Loucy (cell line): ENCODE data around the gene MBNL1.
"Not testable (repeated sequence)": the region's sequence is repeated elsewhere in the genome, so short reads cannot be mapped to it uniquely, and the experiment has no call there.

Source experiments
- H2AFZ ChIP-seq: fragments of 200-600 bp; sonication (generic); 2 replicates; pipeline ENCODE4 v1.6.0; 2016; ENCODE audit warnings: antibody characterized with exemption, mild to moderate bottlenecking, low read length, moderate library complexity
- H3F3A ChIP-seq: fragments of 200-600 bp; 2 replicates; pipeline ENCODE4 v1.6.0; 2016; ENCODE audit warnings: antibody characterized with exemption, low read depth, mild to moderate bottlenecking
- H3K27me3 ChIP-seq: fragments of 200-600 bp; sonication (generic); 2 replicates; pipeline ENCODE4 v1.6.1; 2014; ENCODE audit warnings: low read length, mild to moderate bottlenecking; ENCODE audit not compliant: insufficient read depth, poor library complexity, severe bottlenecking
- H3K36me3 ChIP-seq: fragments of 200-600 bp; sonication (generic); 2 replicates; pipeline ENCODE4 v1.6.1; 2016; ENCODE audit warnings: low read length; ENCODE audit not compliant: insufficient read depth
- H3K4me1 ChIP-seq: fragments of 200-600 bp; sonication (generic); 2 replicates; pipeline ENCODE4 v1.5.1; 2014; ENCODE audit warnings: low read length, mild to moderate bottlenecking; ENCODE audit not compliant: insufficient read depth, poor library complexity, severe bottlenecking
- H3K4me2 ChIP-seq: fragments of 200-600 bp; sonication (generic); 2 replicates; pipeline ENCODE4 v1.6.0; 2014; ENCODE audit warnings: antibody characterized with exemption, low read length, low read depth, mild to moderate bottlenecking; ENCODE audit not compliant: poor library complexity, severe bottlenecking
- H3K4me3 ChIP-seq: fragments of 200-600 bp; sonication (generic); 2 replicates; pipeline ENCODE4 v1.5.1; 2014; ENCODE audit warnings: low read length, mild to moderate bottlenecking, mixed read lengths; ENCODE audit not compliant: poor library complexity, severe bottlenecking
- H3K79me2 ChIP-seq: fragments of 200-600 bp; sonication (generic); 2 replicates; pipeline ENCODE4 v1.6.1; 2014; ENCODE audit warnings: low read length; ENCODE audit not compliant: insufficient read depth
- H3K9ac ChIP-seq: fragments of 200-600 bp; sonication (generic); 2 replicates; pipeline ENCODE4 v1.6.0; 2014; ENCODE audit warnings: mild to moderate bottlenecking, low read depth, low read length, moderate library complexity; ENCODE audit not compliant: poor library complexity, severe bottlenecking
- H3K9me2 ChIP-seq: fragments of 200-600 bp; sonication (generic); replicated peaks from 2 replicates; pipeline ENCODE4 v1.6.1; 2016; ENCODE audit warnings: low read depth, low read length, mixed read lengths
- H3K9me3 ChIP-seq: fragments of 200-600 bp; sonication (generic); 2 replicates; pipeline ENCODE4 v1.6.1; 2014; ENCODE audit warnings: mild to moderate bottlenecking, antibody characterized with exemption, low read length, low read depth; ENCODE audit not compliant: insufficient read depth
- H4K20me1 ChIP-seq: fragments of 200-600 bp; sonication (generic); 2 replicates; pipeline ENCODE4 v1.6.0; 2014; ENCODE audit warnings: antibody characterized with exemption, low read length, mild to moderate bottlenecking; ENCODE audit not compliant: insufficient read depth, poor library complexity, severe bottlenecking
- EZH2phosphoT487 ChIP-seq: fragments of 200-600 bp; IDR thresholded peaks from 2 replicates; pipeline ENCODE4 v1.6.1; 2018; ENCODE audit warnings: antibody characterized with exemption, mild to moderate bottlenecking, moderate library complexity, borderline replicate concordance
- TF ChIP-seq, protein P1 (sequence below): fragments of 200-600 bp; sonication (generic); conservative IDR thresholded peaks from 2 replicates; pipeline ENCODE4 v1.5.1; 2014; ENCODE audit warnings: mild to moderate bottlenecking, antibody characterized with exemption, low read length

Gene MBNL1

DNA sequence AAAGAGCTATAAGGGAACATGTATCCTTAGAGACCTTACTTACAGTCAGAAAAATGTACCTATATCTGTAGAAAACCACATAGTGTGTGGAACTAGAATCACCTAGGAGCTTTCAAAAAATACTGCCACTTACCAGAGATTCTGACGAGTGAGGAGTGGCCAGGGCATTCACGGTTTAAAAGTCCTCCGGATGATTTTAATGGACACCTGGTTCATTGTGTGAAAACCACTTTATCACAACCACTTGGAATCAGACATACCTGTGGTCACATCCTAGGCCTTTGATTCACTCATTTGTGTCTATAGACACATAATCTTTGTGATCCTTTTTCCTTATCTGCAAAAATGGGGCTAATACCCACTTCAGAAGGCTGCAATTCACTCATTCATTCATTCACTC lies 159.8 kb downstream of the MBNL1 start:
- Histone ChIP-seq H3K36me3 (peaks cover 23% of the 10 kb centered on the region), H4K20me1 (peaks cover 15% of the 10 kb centered on the region), H3K79me2 (peaks cover 51% of the 10 kb centered on the region)

GRCh38 chr3:152430223-152431002 lies 161.7 kb downstream of the MBNL1 start:
- no peaks in the 10 kb centered on the region for H3K27me3 ChIP-seq
- no peaks in the 10 kb centered on the region for H3K9me2 ChIP-seq
- no peaks in the 10 kb centered on the region for H3F3A ChIP-seq
- no peak overlapping the region for H3K9ac ChIP-seq
- 0 out of 2 replicates have a peak, but pooled peaks cover 10% of the 10 kb centered on the region for H3K9me3 ChIP-seq
- H3K4me2 ChIP-seq: no peak overlapping the region
- H3K36me3 ChIP-seq: peaks cover 41% of the 10 kb centered on the region
- no peak overlapping the region for H2AFZ ChIP-seq
- TF ChIP-seq, protein P1, sequence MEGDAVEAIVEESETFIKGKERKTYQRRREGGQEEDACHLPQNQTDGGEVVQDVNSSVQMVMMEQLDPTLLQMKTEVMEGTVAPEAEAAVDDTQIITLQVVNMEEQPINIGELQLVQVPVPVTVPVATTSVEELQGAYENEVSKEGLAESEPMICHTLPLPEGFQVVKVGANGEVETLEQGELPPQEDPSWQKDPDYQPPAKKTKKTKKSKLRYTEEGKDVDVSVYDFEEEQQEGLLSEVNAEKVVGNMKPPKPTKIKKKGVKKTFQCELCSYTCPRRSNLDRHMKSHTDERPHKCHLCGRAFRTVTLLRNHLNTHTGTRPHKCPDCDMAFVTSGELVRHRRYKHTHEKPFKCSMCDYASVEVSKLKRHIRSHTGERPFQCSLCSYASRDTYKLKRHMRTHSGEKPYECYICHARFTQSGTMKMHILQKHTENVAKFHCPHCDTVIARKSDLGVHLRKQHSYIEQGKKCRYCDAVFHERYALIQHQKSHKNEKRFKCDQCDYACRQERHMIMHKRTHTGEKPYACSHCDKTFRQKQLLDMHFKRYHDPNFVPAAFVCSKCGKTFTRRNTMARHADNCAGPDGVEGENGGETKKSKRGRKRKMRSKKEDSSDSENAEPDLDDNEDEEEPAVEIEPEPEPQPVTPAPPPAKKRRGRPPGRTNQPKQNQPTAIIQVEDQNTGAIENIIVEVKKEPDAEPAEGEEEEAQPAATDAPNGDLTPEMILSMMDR: no peak
- no peak for TF ChIP-seq EZH2phosphoT487
- peaks cover 69% of the 10 kb centered on the region for H3K79me2 ChIP-seq
- H3K4me3 ChIP-seq: no peak overlapping the region
- H4K20me1 ChIP-seq: peaks cover 22% of the 10 kb centered on the region
- H3K4me1 ChIP-seq: no peaks in the 10 kb centered on the region

More for the DNA sequence above, 159.8 kb downstream of the MBNL1 start:
- Histone ChIP-seq H3K4me2 (no peak overlapping the region), H3K9me2 (no peaks in the 10 kb centered on the region), H3K9me3 (no peaks in the 10 kb centered on the region), H3K4me1 (no peaks in the 10 kb centered on the region), H3K27me3 (no peaks in the 10 kb centered on the region), H3K4me3 (no peak overlapping the region), H3F3A (no peaks in the 10 kb centered on the region), H3K9ac (no peak overlapping the region), H2AFZ (no peak overlapping the region)
- no peak for TF ChIP-seq EZH2phosphoT487
- TF ChIP-seq, protein P1: no peak

- peaks cover 88% of the 10 kb centered on the region for H3K79me2 ChIP-seq
- H3K27me3 ChIP-seq: no peaks in the 10 kb centered on the region
- H3K36me3 ChIP-seq: peaks cover 42% of the 10 kb centered on the region
- TF ChIP-seq EZH2phosphoT487: no peak
- TF ChIP-seq, protein P1: no peak
- H3K4me3 ChIP-seq: no peak overlapping the region
- no peak overlapping the region for H3K9ac ChIP-seq
- no peaks in the 10 kb centered on the region for H3K9me2 ChIP-seq
- 0 out of 2 replicates have a peak, but pooled peaks cover 10% of the 10 kb centered on the region for H3K9me3 ChIP-seq
- H3K4me1 ChIP-seq: peaks cover 20% of the 10 kb centered on the region
- peaks cover 41% of the 10 kb centered on the region for H4K20me1 ChIP-seq
- no peak overlapping the region for H3K4me2 ChIP-seq
- H2AFZ ChIP-seq: no peak overlapping the region
- no peaks in the 10 kb centered on the region for H3F3A ChIP-seq
Observed at GRCh38 chr3:152434142-152434541, 165.4 kb downstream of the MBNL1 start.

GRCh38 chr3:152435210-152435609 lies 166.5 kb downstream of the MBNL1 start:
- Histone ChIP-seq H4K20me1 (peaks cover 40% of the 10 kb centered on the region), H3K9me3 (0 out of 2 replicates have a peak, but pooled peaks cover 10% of the 10 kb centered on the region), H3K4me1 (peaks cover 20% of the 10 kb centered on the region), H3K36me3 (peaks cover 39% of the 10 kb centered on the region), H3K79me2 (peaks cover 88% of the 10 kb centered on the region)
- H3K4me2 ChIP-seq, H3F3A ChIP-seq, H3K9ac ChIP-seq, H3K27me3 ChIP-seq, H3K4me3 ChIP-seq, H3K9me2 ChIP-seq, H2AFZ ChIP-seq: not testable (repeated sequence)
